Measurements from ENCODE around the gene EFHC1.

DNA sequence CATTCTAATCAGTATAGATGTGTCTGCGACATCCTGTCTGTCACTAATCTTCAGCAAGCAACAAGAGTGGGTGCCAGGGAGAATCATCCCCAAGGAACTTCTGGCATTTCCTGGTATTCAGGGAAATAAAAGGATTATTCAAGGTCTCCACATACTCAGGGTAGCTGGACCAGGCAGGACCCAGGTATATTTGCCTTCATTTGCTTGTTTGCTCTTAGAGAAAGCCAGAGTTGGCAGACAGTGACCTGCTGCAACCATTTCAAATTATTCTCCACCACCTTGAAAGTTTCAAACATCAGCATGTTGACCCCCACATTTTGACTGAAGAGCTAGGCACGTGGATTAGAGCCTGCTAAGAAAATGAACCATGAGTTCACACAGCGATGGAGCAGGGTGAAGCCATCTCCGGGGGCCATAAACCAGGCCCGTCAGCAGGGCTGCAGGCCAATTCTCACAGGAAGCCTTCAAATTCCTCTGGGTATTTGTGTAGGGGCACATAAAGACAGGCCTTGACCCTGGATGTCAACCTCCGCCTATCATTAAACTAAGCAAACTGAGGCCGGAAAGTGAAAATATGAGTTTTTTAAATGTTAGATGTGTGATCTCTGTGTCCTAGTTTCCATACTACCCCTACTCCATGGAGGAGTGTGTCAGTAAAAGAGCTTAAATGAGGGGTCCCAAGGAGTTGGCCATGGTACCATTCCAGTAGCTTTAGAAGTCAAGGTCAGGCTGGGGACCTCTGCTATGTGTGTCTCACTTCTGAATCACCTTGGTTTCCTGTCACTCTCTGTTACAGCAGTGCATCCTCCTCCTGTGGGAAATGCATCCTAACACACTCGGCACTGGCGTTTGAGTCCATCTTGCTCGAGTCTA is 123.8 kb downstream of the EFHC1 start:
- TF ChIP-seq CTCF (IDR thresholded peaks at IDR 0.05 in 4 of 5, conservative IDR thresholded peaks at IDR 0.05 in 1 of 5) (no peak), POLR2A (IDR thresholded peaks at IDR 0.05) (no peak)
